ENCODE results near the gene KIDINS220.
A peak's percentile ranks its signal among the peaks of the same experiment; 100 is the strongest.
"Not testable (repeated sequence)": the region's sequence is repeated elsewhere in the genome, so short reads cannot be mapped to it uniquely, and the experiment has no call there.

The KIDINS220 gene

GRCh38 chr2:8754106-8754776 is 83.2 kb downstream of the KIDINS220 start:
- peak; percentile 94 for DNase-seq (ENCODE audit: low spot score)

- peak; percentile 47 for DNase-seq (ENCODE audit: low spot score)
These were observed 83.8 kb downstream of the KIDINS220 start for GRCh38 chr2:8753609-8754008.

GRCh38 chr2:8752385-8752784 is 85.0 kb downstream of the KIDINS220 start:
- DNase-seq (ENCODE audit: low spot score): no peak

DNA sequence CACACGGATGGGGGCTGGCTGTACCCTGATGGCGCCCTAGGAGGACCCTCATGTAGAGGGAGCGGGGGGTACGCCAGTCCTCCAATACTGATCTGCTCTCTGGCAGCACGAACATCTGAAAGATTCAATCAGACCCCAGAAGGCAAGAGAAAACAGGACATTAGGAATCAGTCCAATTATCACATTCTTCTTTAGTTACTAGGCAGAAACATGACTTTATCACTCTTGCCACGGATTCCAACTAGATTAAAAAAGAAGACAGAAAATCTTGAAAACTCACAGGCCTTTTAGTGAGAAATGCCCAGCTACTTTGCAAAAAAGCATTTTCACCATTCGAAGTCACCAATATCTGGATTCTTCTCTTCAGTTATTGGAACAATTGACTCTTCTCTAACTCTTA is 87.2 kb downstream of the KIDINS220 start:
- no peak for DNase-seq (ENCODE audit: low spot score)

- no peak for DNase-seq (ENCODE audit: low spot score)
These were observed 94.2 kb downstream of the KIDINS220 start for GRCh38 chr2:8743261-8743660.

- no peak for DNase-seq (ENCODE audit: low spot score)
These were observed 97.3 kb downstream of the KIDINS220 start for GRCh38 chr2:8740136-8740535.

GRCh38 chr2:8737571-8738175 is 99.7 kb downstream of the KIDINS220 start:
- no peak for DNase-seq (ENCODE audit: low spot score)

- no peak for DNase-seq (ENCODE audit: low spot score)
These were observed 104.8 kb downstream of the KIDINS220 start for GRCh38 chr2:8732601-8733000.

- no peak for DNase-seq (ENCODE audit: low spot score)
These were observed 107.5 kb downstream of the KIDINS220 start for GRCh38 chr2:8729939-8730338.

GRCh38 chr2:8729101-8729500 is 108.3 kb downstream of the KIDINS220 start:
- DNase-seq (ENCODE audit: low spot score): not testable (repeated sequence)

DNA sequence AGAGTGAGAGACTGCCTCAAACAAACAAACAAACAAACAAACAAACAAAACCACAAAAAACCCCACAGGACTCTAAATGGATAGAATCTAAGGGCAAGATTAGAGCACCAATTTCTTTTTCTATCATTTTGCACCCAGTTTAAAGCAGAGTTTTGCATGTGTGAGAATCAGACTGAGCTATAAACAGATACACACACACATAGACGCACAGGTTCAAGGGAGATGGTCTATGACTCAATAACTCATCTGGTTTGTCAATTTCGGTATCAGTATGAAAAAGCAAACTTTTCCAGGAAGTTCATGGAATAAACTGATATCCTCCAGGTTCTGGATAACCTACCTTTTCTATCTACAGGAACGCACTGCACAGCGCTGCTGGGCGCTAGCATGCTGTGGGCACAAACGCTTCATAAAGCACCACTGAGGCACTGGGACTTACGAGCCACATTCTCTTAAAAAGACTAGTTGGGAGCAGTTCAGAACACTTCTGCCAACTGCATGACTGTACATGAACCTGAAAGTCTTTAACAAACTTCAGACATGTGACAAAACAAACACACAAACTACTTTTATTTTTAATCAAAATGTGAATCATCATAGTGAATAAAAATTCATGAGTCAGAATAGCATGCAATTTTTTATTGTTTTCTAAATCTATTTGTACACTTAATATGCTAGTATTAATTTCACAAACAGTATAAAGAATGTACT is 109.0 kb downstream of the KIDINS220 start:
- DNase-seq (ENCODE audit: low spot score): no peak

DNA sequence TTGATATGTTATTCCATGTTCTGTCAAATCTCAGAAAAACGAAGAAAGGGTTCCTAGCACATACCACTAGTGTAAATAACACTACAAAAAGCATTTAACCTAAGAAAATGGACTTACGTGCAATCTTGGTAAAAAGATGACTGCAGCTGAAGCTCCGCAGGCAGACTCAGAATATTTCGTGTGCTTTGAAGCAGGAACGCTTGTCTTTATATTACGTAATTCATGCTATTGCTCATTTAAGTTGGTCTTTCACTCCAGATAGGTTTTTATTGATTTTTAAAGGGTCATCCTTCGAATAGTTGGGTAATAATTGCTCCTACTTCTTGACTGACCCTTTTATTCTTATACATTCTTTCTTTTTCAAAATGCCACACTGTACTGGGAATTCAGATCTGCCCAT is 111.6 kb downstream of the KIDINS220 start:
- DNase-seq (ENCODE audit: low spot score): no peak

DNA sequence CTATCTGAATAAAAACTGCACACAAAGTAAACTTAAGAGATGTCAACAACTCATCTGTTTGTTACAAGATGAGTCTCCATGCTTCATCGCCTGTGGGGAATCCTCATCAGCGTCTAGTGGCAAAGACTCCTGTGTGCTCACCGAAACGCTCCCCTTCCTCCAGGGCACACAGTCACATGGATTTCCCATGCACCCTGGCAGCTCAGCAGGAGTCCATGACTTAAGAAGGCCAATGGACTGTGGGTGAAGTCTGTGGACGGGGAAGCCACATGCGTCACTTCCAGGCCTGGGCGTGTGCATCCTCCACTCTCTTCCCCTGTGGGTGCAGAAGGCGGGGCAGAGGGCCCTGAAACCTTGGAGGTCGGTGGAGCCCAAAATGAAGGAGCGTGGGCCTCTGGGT is 114.4 kb downstream of the KIDINS220 start:
- DNase-seq (ENCODE audit: low spot score): no peak

- no peak for DNase-seq (ENCODE audit: low spot score)
These were observed 116.0 kb downstream of the KIDINS220 start for GRCh38 chr2:8721410-8721809.

GRCh38 chr2:8720741-8721140 is 116.7 kb downstream of the KIDINS220 start:
- DNase-seq (ENCODE audit: low spot score): no peak

- no peak for DNase-seq (ENCODE audit: low spot score)
These were observed 117.9 kb downstream of the KIDINS220 start for GRCh38 chr2:8719528-8719927.

GRCh38 chr2:8714971-8715370 is 122.4 kb downstream of the KIDINS220 start:
- no peak for DNase-seq (ENCODE audit: low spot score)

GRCh38 chr2:8714283-8714682 is 123.1 kb downstream of the KIDINS220 start:
- no peak for DNase-seq (ENCODE audit: low spot score)

GRCh38 chr2:8710951-8711350 is 126.5 kb downstream of the KIDINS220 start:
- no peak for DNase-seq (ENCODE audit: low spot score)

- no peak for DNase-seq (ENCODE audit: low spot score)
These were observed 127.8 kb downstream of the KIDINS220 start for GRCh38 chr2:8709611-8710010.

- no peak for DNase-seq (ENCODE audit: low spot score)
These were observed 132.5 kb downstream of the KIDINS220 start for GRCh38 chr2:8704906-8705305.

GRCh38 chr2:8701681-8702379 is 135.6 kb downstream of the KIDINS220 start:
- DNase-seq (ENCODE audit: low spot score): no peak

DNA sequence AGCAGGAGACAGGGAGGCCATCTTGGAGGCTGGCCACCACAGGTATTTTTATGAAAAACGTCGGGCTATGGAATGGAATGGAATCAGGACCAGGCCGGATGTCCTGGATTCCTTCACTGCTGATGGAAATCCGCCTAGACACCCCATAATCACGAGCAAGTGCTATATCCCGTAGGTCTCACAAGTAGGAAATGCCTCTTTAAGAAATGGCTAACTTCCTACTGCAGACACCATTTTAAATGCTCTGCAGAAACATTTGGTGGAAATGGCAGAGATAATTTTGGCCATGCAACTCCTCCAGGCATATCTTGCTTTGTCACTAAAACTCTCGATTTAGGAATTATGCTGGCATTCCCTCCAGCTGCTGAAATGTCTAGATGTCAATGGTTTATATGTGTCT is 137.6 kb downstream of the KIDINS220 start:
- DNase-seq (ENCODE audit: low spot score): no peak
